IPS-NIHi7 (cell line): Measurements from ENCODE around the gene SF3A2.

Experiments used
- DNase-seq: peaks from one replicate; pipeline ENCODE4 v3.0.0; 2012; ENCODE audit warnings: mixed read lengths; ENCODE audit errors: extremely low spot score

SF3A2 gene

GRCh38 chr19:2253106-2254063 lies 16.8 kb downstream of the SF3A2 start:
- DNase-seq, result no peak

DNA sequence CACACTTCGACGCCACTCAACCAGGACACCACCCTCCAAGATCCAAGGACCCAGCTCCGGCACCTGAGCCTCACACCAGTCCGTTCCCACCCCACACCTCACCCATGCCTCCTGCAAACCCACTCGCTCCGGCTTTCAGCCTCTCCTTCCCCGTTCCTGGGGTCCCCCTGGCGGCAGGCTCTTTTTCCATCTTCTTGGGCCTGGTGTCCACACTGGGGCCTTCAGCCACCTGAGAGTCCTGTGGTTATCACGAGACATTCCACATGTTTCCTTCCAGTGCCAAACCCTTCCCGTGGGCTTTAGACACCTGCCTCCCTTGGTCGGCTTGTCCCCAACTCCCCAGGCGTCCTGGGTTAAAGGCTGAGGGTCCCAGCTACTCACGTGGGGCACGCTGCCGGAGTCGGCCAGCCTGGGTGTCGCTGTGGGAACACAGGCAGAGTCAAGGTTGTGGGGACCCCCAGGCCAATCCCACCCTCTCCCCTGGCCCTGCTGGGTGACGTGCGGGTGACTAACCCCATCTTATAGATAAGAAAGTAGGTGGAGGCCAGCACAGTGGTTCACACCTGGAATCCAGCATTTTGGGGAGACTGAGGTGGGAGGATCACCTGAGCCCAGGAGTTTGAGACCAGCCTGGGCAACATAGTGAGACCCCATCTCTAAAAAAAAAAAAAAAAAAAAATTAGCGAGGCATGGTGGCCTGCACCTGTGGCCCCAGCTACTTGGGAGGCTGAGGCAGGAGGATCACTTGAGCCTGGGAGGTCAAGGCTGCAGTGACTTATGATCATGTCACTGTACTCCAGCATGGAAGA lies 17.6 kb downstream of the SF3A2 start:
- peak; percentile 80 for DNase-seq

- DNase-seq, result no peak
These were observed 18.7 kb downstream of the SF3A2 start for GRCh38 chr19:2255112-2255845.

DNA sequence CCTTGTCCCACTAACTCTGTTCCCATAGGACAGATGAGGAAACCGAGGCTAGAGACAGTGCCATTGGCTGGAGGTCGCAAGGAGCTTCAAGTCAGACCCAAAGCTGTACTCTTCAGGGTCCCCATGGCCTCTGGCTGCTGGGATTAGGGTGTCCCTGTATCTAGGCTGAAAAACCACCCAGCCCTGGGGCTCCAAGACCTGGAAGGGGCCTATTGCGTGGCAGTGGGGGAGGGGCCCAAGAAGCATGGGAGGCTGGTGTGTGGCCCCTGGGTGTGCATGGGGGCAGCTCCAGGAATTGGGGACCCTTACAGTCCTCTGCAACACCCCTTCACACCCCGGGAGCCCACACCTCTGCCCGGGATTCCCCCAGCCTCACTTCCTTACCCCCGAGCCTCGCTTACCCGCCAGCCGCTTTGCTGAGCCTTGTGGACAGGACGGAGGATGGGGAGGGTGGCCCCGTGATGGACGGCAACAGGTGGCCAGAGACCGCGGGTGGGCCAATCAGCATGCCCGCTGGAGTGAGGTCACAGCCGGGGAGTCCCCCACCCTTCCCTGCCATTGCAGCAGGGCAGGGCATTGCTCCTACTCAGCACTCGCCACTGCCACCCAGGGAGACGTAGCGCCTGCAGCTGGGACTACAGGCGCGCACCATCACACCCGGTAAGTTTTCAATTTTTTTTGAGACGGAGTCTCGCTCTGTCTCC lies 19.5 kb downstream of the SF3A2 start, which contains the start of gene JSRP1:
Gene JSRP1 (minus strand): TSS at position 436 of the 704 bp plus-strand sequence. CDS start 1,103 bp downstream, outside the sequence.
- no peak for DNase-seq

GRCh38 chr19:2259336-2259735 lies 22.7 kb downstream of the SF3A2 start:
- DNase-seq, result no peak

DNA sequence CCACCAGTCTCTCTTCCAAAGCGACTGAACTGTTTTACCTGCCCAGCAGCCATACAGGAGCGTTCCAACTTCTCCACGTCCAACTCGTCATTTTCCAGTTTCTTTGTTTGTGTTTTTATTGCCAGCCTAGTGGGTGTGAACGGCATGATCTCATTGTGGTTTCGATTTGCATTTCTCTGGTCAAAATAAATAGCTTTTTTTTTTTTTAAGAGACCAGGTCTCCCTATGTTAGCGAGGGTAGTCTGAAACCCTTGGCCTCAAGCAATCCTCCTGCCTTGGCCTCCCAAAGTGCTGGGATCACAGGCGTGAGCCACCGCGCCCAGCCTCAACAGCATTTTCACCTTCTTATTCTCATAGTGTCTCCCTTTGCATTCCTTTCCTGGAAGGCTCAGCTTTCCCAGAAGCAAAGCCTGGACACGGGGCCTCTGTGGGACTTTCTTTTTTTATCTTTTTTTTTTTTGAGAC lies 23.7 kb downstream of the SF3A2 start:
- DNase-seq, result no peak

- DNase-seq, result peak; percentile 65
These were observed 25.0 kb downstream of the SF3A2 start for GRCh38 chr19:2261438-2262172.

DNA sequence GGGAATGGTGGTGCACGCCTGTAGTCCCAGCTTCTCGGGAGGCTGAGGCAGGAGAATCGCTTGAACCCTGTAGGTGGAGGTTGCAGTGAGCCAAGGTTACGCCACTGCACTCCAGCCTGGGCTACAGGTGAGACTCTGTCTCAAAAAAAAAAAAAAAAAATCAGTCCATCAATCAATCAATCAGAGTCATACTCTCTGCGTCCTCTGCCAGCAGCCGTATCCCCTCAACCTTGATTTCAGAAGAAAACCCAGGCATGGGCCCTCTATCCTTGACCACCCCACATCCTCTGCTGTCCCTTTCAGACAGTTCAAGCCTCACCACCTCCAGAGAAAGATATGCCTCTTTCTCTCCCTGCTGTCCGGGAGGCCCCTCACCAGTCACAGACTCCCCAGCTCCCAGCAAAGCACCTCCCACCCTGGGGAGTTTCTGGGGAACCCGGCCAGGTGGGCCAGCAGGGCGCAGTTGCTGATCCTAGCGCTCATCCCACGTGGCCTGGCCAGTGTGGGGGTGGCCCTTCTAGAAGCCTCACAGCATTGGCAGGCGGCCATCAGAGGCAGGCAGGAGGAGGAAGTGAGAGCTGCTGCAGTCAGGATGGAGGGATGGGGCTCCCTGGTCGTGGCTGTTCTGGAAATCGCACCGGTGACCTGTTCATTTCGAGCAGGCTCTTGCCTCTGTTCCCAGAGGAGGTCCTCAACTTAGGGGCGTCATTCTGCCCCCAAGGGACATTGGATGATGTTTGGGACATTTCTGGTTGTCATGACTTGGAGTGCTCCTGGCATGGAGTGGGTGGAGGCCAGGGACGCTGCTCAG lies 29.8 kb downstream of the SF3A2 start:
- DNase-seq, result no peak

DNA sequence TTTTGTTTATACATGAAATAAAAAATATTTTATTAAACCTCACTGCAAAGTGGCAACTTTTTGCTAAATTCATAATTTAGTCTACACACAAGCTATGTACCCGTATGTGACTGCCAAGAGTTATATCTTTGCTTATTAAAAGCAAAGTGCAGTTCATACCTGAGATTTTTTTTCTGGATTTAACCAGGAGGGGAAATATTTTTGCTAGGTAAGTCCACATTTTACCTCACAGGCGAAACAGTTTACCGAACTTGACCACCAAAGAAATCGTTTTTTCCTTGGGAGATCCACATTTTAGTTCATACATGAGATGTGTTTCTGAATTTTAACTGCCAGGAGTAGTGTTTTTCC lies 31.8 kb downstream of the SF3A2 start:
- DNase-seq, result no peak

DNA sequence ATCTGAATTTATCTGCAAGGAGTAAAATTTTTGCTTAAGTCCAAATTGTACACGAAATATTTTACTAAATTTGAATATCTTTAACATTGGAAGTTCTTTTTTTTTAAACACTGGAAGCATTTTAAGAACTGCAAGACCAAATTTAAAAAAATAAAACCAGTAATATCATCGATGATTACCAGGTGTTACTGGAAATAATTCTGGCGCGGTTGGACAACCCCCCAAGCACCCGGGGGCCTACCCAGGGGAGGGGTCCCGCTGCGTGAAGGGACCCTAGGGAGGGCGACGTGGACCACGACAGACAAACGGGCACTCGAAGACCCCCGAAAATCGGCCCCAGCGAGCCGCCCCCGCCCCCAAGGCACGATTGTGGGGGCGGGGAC lies 32.2 kb downstream of the SF3A2 start:
- no peak for DNase-seq

GRCh38 chr19:2269244-2270156 lies 32.9 kb downstream of the SF3A2 start:
- peak; percentile 100 for DNase-seq

- DNase-seq, result no peak
These were observed 33.5 kb downstream of the SF3A2 start for GRCh38 chr19:2270157-2270422.

DNA sequence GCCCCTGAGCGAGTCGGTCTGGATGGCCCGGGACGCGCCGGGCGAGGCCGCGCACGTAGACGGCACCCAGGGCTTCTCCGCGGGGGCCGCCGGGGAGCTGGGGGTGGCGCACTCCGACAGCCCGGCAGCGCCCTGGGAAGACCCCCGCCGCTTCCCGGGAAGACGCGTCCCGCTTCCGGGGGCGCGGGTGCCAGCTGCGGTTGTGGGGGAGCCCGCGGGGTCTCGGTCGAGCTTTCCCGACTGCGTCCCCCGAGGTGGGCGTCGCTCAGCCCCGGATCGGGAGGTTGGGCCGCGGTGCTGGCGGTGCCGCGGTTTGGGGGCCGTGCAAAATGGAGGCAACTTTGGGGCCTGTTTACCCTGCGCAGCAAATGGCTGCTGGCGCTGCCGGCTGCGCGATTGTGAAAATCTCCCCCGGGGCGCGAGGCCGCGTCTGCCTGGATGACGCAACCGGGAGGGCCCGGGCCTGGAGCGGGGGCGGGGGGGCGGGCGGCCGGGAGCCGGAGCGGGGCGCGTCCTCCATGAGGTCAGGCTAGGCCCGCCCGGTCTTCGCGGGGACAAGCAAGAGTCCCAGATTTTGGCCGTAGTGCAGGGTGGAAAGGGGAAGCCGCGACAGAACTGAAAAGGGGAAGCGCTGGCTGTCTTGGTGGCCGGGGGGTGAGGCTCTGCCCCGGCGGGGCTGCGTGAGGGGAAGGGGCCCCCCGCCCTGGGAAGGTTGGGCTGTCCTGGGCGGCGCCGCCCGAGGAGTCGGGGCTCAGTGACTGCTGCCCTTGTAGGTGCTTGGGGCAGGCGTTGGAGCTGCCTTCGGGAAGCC lies 34.0 kb downstream of the SF3A2 start:
- peak; percentile 66 for DNase-seq

DNA sequence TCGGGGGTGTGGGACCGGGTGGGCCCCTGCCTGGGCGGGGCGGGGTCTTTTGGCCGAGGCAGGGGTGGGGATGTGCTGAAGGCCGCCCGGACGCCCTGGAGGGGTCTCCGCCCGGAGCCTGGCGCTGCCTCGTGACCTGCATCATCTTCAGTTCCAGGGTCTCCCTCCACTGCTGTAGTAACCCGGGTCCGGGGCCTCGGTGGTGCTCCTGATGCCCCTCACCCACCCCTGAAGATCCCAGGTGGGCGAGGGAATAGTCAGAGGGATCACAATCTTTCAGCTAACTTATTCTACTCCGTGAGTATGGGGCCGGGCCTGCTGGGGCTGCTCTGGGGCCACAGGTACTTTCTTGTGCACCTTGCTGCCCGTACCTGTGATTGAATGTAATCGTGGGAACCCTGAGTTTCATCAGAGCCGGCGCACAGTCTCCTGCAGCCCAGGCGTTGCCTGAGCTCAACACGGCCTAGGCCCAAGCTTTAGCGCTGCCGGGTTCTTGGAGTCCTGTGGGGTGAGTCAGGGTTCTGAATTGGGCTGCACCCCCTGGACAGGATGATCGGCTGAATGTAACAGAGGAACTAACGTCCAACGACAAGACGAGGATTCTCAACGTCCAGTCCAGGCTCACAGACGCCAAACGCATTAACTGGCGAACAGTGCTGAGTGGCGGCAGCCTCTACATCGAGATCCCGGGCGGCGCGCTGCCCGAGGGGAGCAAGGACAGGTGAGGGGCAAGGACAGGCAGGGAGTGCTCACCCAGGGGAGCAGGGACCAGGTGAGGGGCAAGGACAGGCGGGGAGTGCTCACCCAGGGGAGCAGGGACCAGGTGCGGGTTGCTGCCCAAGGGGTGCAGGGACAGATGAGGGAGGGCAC lies 34.8 kb downstream of the SF3A2 start:
- DNase-seq, result no peak

DNA sequence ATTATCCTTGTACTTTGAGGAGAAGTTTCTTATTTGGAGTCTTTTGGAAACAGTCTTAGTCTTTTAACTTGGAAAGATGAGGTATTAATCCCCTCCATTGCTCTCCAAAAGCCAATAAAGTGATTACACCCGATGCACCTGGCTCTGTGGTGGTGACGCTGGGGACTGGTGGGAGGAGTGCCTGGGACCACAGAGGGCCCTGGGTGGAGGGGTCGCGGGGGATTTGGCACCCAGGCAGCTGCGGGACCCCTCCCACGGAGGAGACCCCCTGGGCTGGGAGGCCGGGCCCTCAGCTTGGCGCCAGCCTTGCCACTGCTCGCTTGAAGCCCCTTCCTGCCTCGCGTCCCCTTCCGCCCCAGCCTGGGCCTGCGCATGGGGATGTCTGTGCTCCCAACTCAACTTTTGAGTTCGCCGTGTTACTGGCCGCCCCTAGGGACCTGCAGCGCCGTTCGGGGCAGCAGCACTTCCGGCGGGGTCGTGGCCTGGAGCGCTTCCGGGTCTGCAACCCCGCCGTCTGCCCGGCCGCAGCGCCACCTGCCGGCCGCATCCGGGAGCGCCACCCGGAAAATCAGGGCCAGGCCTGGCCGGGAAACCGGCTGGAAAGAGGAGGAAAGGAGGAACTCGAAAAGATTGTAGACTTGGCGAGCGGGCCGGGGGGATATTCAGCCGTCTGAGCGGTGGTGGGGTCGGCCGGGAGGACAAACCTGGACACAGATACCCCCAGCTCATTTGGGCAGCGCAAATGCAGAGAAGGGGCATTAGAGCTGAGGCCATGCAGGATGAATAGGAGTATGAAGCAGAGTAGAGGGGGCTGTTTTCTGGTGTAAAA lies 36.9 kb downstream of the SF3A2 start:
- peak; percentile 93 for DNase-seq

- DNase-seq, result no peak
These were observed 37.6 kb downstream of the SF3A2 start for GRCh38 chr19:2274185-2274711.
